Vagina (tissue), 2 donors: ENCODE data around the gene ZNF385B.

Source experiments
- POLR2A ChIP-seq, 2 donors: fragments of 450-650 bp; IDR thresholded peaks; one replicate each; pipeline ENCODE4 v1.6.1; 2017; ENCODE audit warnings: antibody characterized with exemption in 2 of 2, mild to moderate bottlenecking in 2 of 2, moderate library complexity in 2 of 2
- POLR2AphosphoS5 ChIP-seq, 2 donors: sonication (generic); formaldehyde crosslinking; IDR thresholded peaks; one replicate each; pipeline ENCODE4 v1.9.0; 2017; ENCODE audit warnings: antibody characterized with exemption in 2 of 2, mild to moderate bottlenecking in 2 of 2, low read depth in 1 of 2; ENCODE audit not compliant: insufficient read depth in 1 of 2
- TF ChIP-seq, protein P1 (sequence below), 3 experiments: fragments of 450-650 bp in 2 of 3; fragments of 200-600 bp in 1 of 3; sonication (generic) in 1 of 3; IDR thresholded peaks; one replicate each; pipeline ENCODE4 v1.5.1; 2017 to 2019; ENCODE audit warnings: antibody characterized with exemption in 3 of 3, mild to moderate bottlenecking in 2 of 3, moderate library complexity in 2 of 3

DNA sequence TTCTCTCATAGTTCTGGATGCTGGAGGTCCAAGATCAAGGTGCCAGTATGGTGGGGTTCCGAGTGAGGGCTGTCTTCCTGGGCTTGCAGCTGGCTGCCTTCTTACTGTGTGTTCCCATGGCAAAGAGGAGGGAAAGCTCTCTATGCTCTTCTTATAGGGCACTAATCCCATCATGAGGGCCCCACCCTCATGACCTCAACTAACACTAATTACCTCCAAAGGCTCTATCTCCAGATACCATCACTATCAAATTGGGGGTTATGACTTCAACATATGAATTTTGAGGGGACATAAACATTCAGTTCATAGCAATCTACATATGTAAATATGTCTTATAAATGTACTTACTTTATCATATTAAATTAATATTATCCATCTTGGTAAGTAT lies 322.3 kb downstream of the ZNF385B start:
- TF ChIP-seq, protein P1, sequence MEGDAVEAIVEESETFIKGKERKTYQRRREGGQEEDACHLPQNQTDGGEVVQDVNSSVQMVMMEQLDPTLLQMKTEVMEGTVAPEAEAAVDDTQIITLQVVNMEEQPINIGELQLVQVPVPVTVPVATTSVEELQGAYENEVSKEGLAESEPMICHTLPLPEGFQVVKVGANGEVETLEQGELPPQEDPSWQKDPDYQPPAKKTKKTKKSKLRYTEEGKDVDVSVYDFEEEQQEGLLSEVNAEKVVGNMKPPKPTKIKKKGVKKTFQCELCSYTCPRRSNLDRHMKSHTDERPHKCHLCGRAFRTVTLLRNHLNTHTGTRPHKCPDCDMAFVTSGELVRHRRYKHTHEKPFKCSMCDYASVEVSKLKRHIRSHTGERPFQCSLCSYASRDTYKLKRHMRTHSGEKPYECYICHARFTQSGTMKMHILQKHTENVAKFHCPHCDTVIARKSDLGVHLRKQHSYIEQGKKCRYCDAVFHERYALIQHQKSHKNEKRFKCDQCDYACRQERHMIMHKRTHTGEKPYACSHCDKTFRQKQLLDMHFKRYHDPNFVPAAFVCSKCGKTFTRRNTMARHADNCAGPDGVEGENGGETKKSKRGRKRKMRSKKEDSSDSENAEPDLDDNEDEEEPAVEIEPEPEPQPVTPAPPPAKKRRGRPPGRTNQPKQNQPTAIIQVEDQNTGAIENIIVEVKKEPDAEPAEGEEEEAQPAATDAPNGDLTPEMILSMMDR (IDR thresholded peaks at IDR 0.05), result no peak
- TF ChIP-seq POLR2AphosphoS5 (IDR thresholded peaks at IDR 0.05; ENCODE audit: insufficient read depth in 1 of 2, low read depth in 1 of 2) (no peak), POLR2A (IDR thresholded peaks at IDR 0.05) (no peak)
